IMR-90 (cell line): ENCODE results near the gene CYSRT1. TPM values are rescaled to one million over a fixed set of nuclear protein-coding genes. Genes with fewer than 3 reads are reported as not detected.
A peak's percentile ranks its signal among the peaks of the same experiment; 100 is the strongest.

Experiments
- ATAC-seq: fragments of 200-7000 bp; cut with Tn5 transposase; 2 replicates; pipeline ENCODE4 v1.9.1; 2020; ENCODE audit warnings: low read depth, mild to moderate bottlenecking, moderate library complexity
- BruUV-seq: library from RNA; stranded (reverse); fragments of 400-500 nt; replicated peaks from 2 replicates; lab custom pipeline; 2021; lab: Mats Ljungman, UMichigan
- CTCF ChIA-PET: fragments of 300-600 bp; formaldehyde crosslinking; extraction: SDS; loops from one replicate; lab custom pipeline; 2021; ENCODE audit warnings: antibody characterized with exemption; lab: Yijun Ruan, JAX
- POLR2A ChIA-PET: fragments of 300-600 bp; sonication (Branson Sonifier 250); formaldehyde crosslinking; loops from one replicate; lab custom pipeline; 2022; ENCODE audit warnings: antibody characterized with exemption; ENCODE audit not compliant: unreplicated experiment; lab: Charles Lee
- DNase-seq: peaks from one replicate; pipeline ENCODE4 v3.0.0; 2013
- H2AFZ ChIP-seq: replicated peaks from 2 replicates; pipeline ENCODE3; 2013; ENCODE audit warnings: low read length, mild to moderate bottlenecking; ENCODE audit not compliant: poor library complexity
- H2AK5ac ChIP-seq: 2 replicates; pipeline ENCODE4 v1.6.1; 2013; ENCODE audit warnings: low read depth, low read length, inconsistent platforms
- H2AK9ac ChIP-seq: replicated peaks from 2 replicates; pipeline ENCODE3; 2013; ENCODE audit warnings: mild to moderate bottlenecking, low read depth, low read length, moderate library complexity; ENCODE audit not compliant: poor library complexity
- H2BK120ac ChIP-seq: 2 replicates; pipeline ENCODE4 v1.6.1; 2013; ENCODE audit warnings: low read depth, low read length, inconsistent platforms
- H2BK15ac ChIP-seq: 3 replicates; pipeline ENCODE4 v1.6.1; 2013; ENCODE audit warnings: low read depth, low read length, inconsistent platforms
- H2BK20ac ChIP-seq: 2 replicates; pipeline ENCODE4 v1.6.1; 2013; ENCODE audit warnings: low read depth, mild to moderate bottlenecking, inconsistent platforms, low read length, moderate library complexity
- H2BK5ac ChIP-seq: 2 replicates; pipeline ENCODE4 v1.6.1; 2013; ENCODE audit warnings: mild to moderate bottlenecking, low read depth, low read length, inconsistent platforms; ENCODE audit not compliant: poor library complexity, severe bottlenecking
- H3K14ac ChIP-seq: replicated peaks from 2 replicates; pipeline ENCODE4 v1.6.1; 2013; ENCODE audit warnings: low read depth, low read length, inconsistent platforms
- H3K18ac ChIP-seq: 2 replicates; pipeline ENCODE4 v1.6.1; 2013; ENCODE audit warnings: low read depth, low read length, control low read depth
- H3K23ac ChIP-seq: 2 replicates; pipeline ENCODE4 v1.6.1; 2013; ENCODE audit warnings: low read depth, low read length, inconsistent platforms
- H3K27ac ChIP-seq: 2 replicates; pipeline ENCODE4 v1.5.1; 2013; ENCODE audit warnings: mild to moderate bottlenecking, control low read depth, low read length; ENCODE audit not compliant: insufficient read depth
- H3K27me3 ChIP-seq: 2 replicates; pipeline ENCODE4 v1.6.1; 2013; ENCODE audit warnings: low read length; ENCODE audit not compliant: control insufficient read depth, insufficient read depth
- H3K36me3 ChIP-seq: 2 replicates; pipeline ENCODE4 v1.6.1; 2013; ENCODE audit warnings: low read length, mixed read lengths; ENCODE audit not compliant: control insufficient read depth, insufficient read depth
- H3K4ac ChIP-seq: 2 replicates; pipeline ENCODE4 v1.6.1; 2013; ENCODE audit warnings: low read depth, low read length, inconsistent platforms
- H3K4me1 ChIP-seq: 2 replicates; pipeline ENCODE4 v1.6.1; 2013; ENCODE audit warnings: low read length, mixed read lengths; ENCODE audit not compliant: control insufficient read depth, insufficient read depth
- H3K4me2 ChIP-seq: 2 replicates; pipeline ENCODE4 v1.6.1; 2013; ENCODE audit warnings: low read depth, mild to moderate bottlenecking, control low read depth, low read length, moderate library complexity
- H3K4me3 ChIP-seq: 2 replicates; pipeline ENCODE4 v1.5.1; 2013; ENCODE audit warnings: low read depth, mild to moderate bottlenecking, control low read depth, low read length, moderate library complexity; ENCODE audit not compliant: insufficient read depth
- H3K56ac ChIP-seq: 2 replicates; pipeline ENCODE4 v1.6.1; 2013; ENCODE audit warnings: low read length, inconsistent platforms; ENCODE audit not compliant: insufficient read depth; ENCODE audit errors: extremely low read depth
- H3K79me1 ChIP-seq, 2 experiments: 2 replicates each; pipeline ENCODE4 v1.6.1; 2013; ENCODE audit warnings: low read length in 2 of 2, inconsistent platforms in 1 of 2, low read depth in 1 of 2
- H3K9ac ChIP-seq: 2 replicates; pipeline ENCODE4 v1.6.1; 2013; ENCODE audit warnings: low read depth, low read length, control low read depth
- H3K9me1 ChIP-seq: 2 replicates; pipeline ENCODE4 v1.6.1; 2013; ENCODE audit warnings: low read length, inconsistent platforms; ENCODE audit not compliant: insufficient read depth
- H3K9me3 ChIP-seq: 2 replicates; pipeline ENCODE4 v1.6.1; 2013; ENCODE audit warnings: low read length; ENCODE audit not compliant: control insufficient read depth, insufficient read depth
- H4K20me1 ChIP-seq: 2 replicates; pipeline ENCODE4 v1.6.1; 2013; ENCODE audit warnings: low read length, inconsistent platforms; ENCODE audit not compliant: insufficient read depth
- H4K5ac ChIP-seq: 2 replicates; pipeline ENCODE4 v1.6.1; 2013; ENCODE audit warnings: mild to moderate bottlenecking, low read depth, low read length, control low read depth
- H4K8ac ChIP-seq, 2 experiments: 2 replicates each; pipeline ENCODE4 v1.6.1; 2013; ENCODE audit warnings: low read depth in 2 of 2, low read length in 2 of 2, control low read depth in 1 of 2, inconsistent platforms in 1 of 2
- H4K91ac ChIP-seq: 2 replicates; pipeline ENCODE4 v1.6.1; 2013; ENCODE audit warnings: low read depth, low read length, inconsistent platforms; ENCODE audit not compliant: insufficient read depth
- CHD1 ChIP-seq: IDR thresholded peaks from 2 replicates; pipeline ENCODE4 v1.6.1; 2012; ENCODE audit warnings: low read depth, low read length, improper control_type of control experiment
- ELK1 ChIP-seq: fragments of 150-350 bp; IDR thresholded peaks from 2 replicates; pipeline ENCODE4 v1.6.1; 2016; ENCODE audit warnings: low read depth, mild to moderate bottlenecking, low read length, moderate library complexity, borderline replicate concordance
- MAZ ChIP-seq: IDR thresholded peaks from 2 replicates; pipeline ENCODE4 v1.6.1; 2012; ENCODE audit warnings: low read depth, mild to moderate bottlenecking, low read length, improper control_type of control experiment, moderate library complexity, borderline replicate concordance
- WGBS, 2 experiments: methylation state at CpG; one replicate each; pipeline versions ENCODE4 v1.1.5 to v1.1.7; 2013; ENCODE audit warnings: missing lambda C conversion rate in 2 of 2; ENCODE audit not compliant: insufficient read length in 1 of 2; ENCODE audit errors: extremely low coverage in 2 of 2; 5-methylcytosine and 5-hydroxymethylcytosine counted together
- dilution Hi-C: fragments of 300-500 bp; cut with HindIII; formaldehyde crosslinking; loops from one replicate; pipeline ENCODE4 v1.14.3; 2018; ENCODE audit warnings: low sequenced_read_pairs; ENCODE audit not compliant: unreplicated experiment
- in situ Hi-C: fragments of 300-500 bp; cut with MboI; formaldehyde crosslinking; loops from 3 replicates; pipeline ENCODE4 v1.14.3; 2019; ENCODE audit warnings: low sequenced_read_pairs, inconsistent platforms, mixed read lengths
- intact Hi-C: fragments of 100-400 bp; cut with micrococcal nuclease; formaldehyde crosslinking; loops from 2 replicates; pipeline ENCODE4 v1.10.0; 2022
- polyA plus RNA-seq, 3 experiments: library from polyadenylated mRNA; depleted of rRNA; stranded (reverse); fragments of >200 nt; gene quantifications; 2 replicates each; pipeline ENCODE4 v1.2.3, GENCODE V29; 2012; ENCODE audit warnings: low replicate concordance in 1 of 3
- total RNA-seq: library from RNA; depleted of rRNA; stranded (reverse); fragments of >200 nt; gene quantifications from 2 replicates; pipeline ENCODE4 v1.2.3, GENCODE V29; 2012

The CYSRT1 gene
- total and polyA plus RNA-seq, 2 of the 4 experiments (the other 2 are of a cell fraction) = 0.18 to 0.84 TPM

GRCh38 chr9:137175345-137175961, 49.5 kb upstream of the CYSRT1 start:
- Histone ChIP-seq H2BK15ac (no peak overlapping the region), H3K79me1 (no peaks in the 10 kb centered on the region), H3K23ac (no peak overlapping the region), H2AK5ac (no peak overlapping the region), H2AK9ac (peak overlapping the region; percentile 72), H3K36me3 (peaks cover 26% of the 10 kb centered on the region), H3K4me3 (no peak overlapping the region), H3K9me1 (0 out of 2 replicates have a peak, but pooled peaks cover 2% of the 10 kb centered on the region), H2AFZ (peak overlapping the region; percentile 14), H2BK20ac (no peak overlapping the region), H3K4me2 (no peak overlapping the region), H4K5ac (no peak overlapping the region), H3K14ac (no peak overlapping the region), H2BK120ac (no peak overlapping the region), H3K27ac (no peak overlapping the region), H3K18ac (no peak overlapping the region), H3K27me3 (peaks cover 18% of the 10 kb centered on the region; the same call in 1 of the 2 replicates), H3K4me1 (no peaks in the 10 kb centered on the region; the same call in 1 of the 2 replicates), H4K8ac (no peak overlapping the region), H3K9me3 (no peaks in the 10 kb centered on the region), H3K56ac (no peak overlapping the region), H2BK5ac (no peak overlapping the region), H3K4ac (no peak overlapping the region), H4K20me1 (no peaks in the 10 kb centered on the region; the same call in 1 of the 2 replicates), H4K91ac (no peak overlapping the region), H3K9ac (no peak overlapping the region)
- BruUV-seq = no TSS peak
- ChIA-PET POLR2A (no interaction called here), CTCF (no interaction called here)
- no peak for DNase-seq
- intact Hi-C loops (no loop called here), in situ Hi-C loops (no loop called here), dilution Hi-C loops (no loop called here)
- TF ChIP-seq CHD1 (no peak), ELK1 (no peak), MAZ (no peak)
- ATAC-seq = peak; percentile 38; the same call in 1 of the 2 replicates
- 49% methylated on average over 22 of the region's 33 CpGs; no CpG with 5 or more reads in 1 of the 2 experiments for WGBS, 2 experiments
